GM12878 (cell line): ENCODE data around the gene DNAI4. TPM values are rescaled to one million over a fixed set of nuclear protein-coding genes. Genes with fewer than 3 reads are reported as not detected.

ENCODE experiments used
- ATAC-seq: fragments of 200-7000 bp; cut with Tn5 transposase; 3 replicates; pipeline ENCODE4 v1.9.1; 2020; ENCODE audit warnings: mild to moderate bottlenecking, moderate library complexity
- BruUV-seq: library from RNA; stranded (reverse); fragments of 400-500 nt; replicated peaks from 2 replicates; lab custom pipeline; 2021; lab: Mats Ljungman, UMichigan
- CTCF ChIA-PET: fragments of 300-600 bp; sonication (Branson Sonifier 250); formaldehyde crosslinking; extraction: SDS; loops from one replicate; lab custom pipeline; 2021; ENCODE audit warnings: inconsistent platforms; lab: Yijun Ruan, JAX
- POLR2A ChIA-PET: fragments of 350-600 bp; formaldehyde crosslinking; extraction: SDS; loops from one replicate; lab custom pipeline; 2021; ENCODE audit warnings: inconsistent platforms; lab: Charles Lee
- RAD21 ChIA-PET: fragments of 300-600 bp; sonication (Branson Sonifier 250); formaldehyde crosslinking; loops from one replicate; lab custom pipeline; 2023; ENCODE audit warnings: antibody characterized with exemption; ENCODE audit not compliant: unreplicated experiment; lab: Charles Lee
- SMC1A ChIA-PET: fragments of 300-600 bp; sonication (Branson Sonifier 250); formaldehyde crosslinking; loops from one replicate; lab custom pipeline; 2023; ENCODE audit not compliant: unreplicated experiment, uncharacterized antibody; lab: Charles Lee
- DNase-seq: peaks from one replicate; pipeline ENCODE4 v3.0.0-alpha.2; 2011; ENCODE audit warnings: low read depth, low spot score
- FAIRE-seq: peaks from 3 replicates; lab custom pipeline; 2011; peaks lifted over from hg19 to GRCh38; lab: Jason Lieb, UNC
- H2AFZ ChIP-seq: 2 replicates; pipeline ENCODE4 v1.6.0; 2011; ENCODE audit warnings: low read depth, low read length, control low read depth; ENCODE audit not compliant: control insufficient read depth
- H3K27ac ChIP-seq: 2 replicates; pipeline ENCODE4 v1.5.1; 2011; ENCODE audit warnings: control low read depth; ENCODE audit not compliant: control insufficient read depth, insufficient read depth
- H3K27me3 ChIP-seq, 2 experiments: replicated peaks in 1 of 2; 2 replicates each; pipeline versions ENCODE4 v1.6.0 to v1.6.1; 2011; ENCODE audit warnings: low read length in 1 of 2; ENCODE audit not compliant: control insufficient read depth in 2 of 2, insufficient read depth in 2 of 2
- H3K36me3 ChIP-seq, 2 experiments: 2 replicates each; pipeline ENCODE4 v1.5.1; 2011; ENCODE audit warnings: low read length in 1 of 2; ENCODE audit not compliant: control insufficient read depth in 2 of 2, insufficient read depth in 2 of 2
- H3K4me1 ChIP-seq: 2 replicates; pipeline ENCODE4 v1.6.1; 2011; ENCODE audit warnings: mild to moderate bottlenecking, low read length, moderate library complexity, mixed read lengths; ENCODE audit not compliant: control insufficient read depth, insufficient read depth
- H3K4me2 ChIP-seq: 2 replicates; pipeline ENCODE4 v1.6.0; 2011; ENCODE audit warnings: control low read depth; ENCODE audit not compliant: control insufficient read depth, insufficient read depth
- H3K4me3 ChIP-seq: fragments of 200-600 bp; sonication (generic); 2 replicates; pipeline ENCODE4 v1.5.1; 2016
- H3K79me2 ChIP-seq: 2 replicates; pipeline ENCODE4 v1.6.0; 2011; ENCODE audit warnings: low read length; ENCODE audit not compliant: control insufficient read depth, insufficient read depth
- H3K9ac ChIP-seq: 2 replicates; pipeline ENCODE4 v1.8.0; 2011; ENCODE audit warnings: low read length, control low read depth, mixed read lengths; ENCODE audit not compliant: control insufficient read depth, insufficient read depth
- H3K9me3 ChIP-seq: replicated peaks from 3 replicates; pipeline ENCODE4 v1.5.1; 2011; ENCODE audit warnings: mild to moderate bottlenecking, low read length; ENCODE audit not compliant: control insufficient read depth, insufficient read depth
- H4K20me1 ChIP-seq: 2 replicates; pipeline ENCODE4 v1.6.0; 2011; ENCODE audit not compliant: control insufficient read depth, insufficient read depth
- CHD1 ChIP-seq: IDR thresholded peaks from 2 replicates; pipeline ENCODE4 v1.6.1; 2012; ENCODE audit warnings: low read depth, low read length, improper control_type of control experiment
- MYC ChIP-seq: IDR thresholded peaks from 2 replicates; pipeline ENCODE4 v1.6.1; 2011; ENCODE audit warnings: mild to moderate bottlenecking, low read length, moderate library complexity, inconsistent platforms; ENCODE audit not compliant: insufficient read depth, insufficient replicate concordance, insufficient read length, severe bottlenecking
- NFIC ChIP-seq: IDR thresholded peaks from 2 replicates; pipeline ENCODE4 v1.6.1; 2012; ENCODE audit warnings: low read depth, mild to moderate bottlenecking, inconsistent platforms, low read length, moderate library complexity
- NR2C2 ChIP-seq: IDR thresholded peaks from 2 replicates; pipeline ENCODE4 v1.6.1; 2011; ENCODE audit warnings: borderline replicate concordance, low read depth; ENCODE audit not compliant: control insufficient read depth, insufficient read length
- RUNX3 ChIP-seq: IDR thresholded peaks from 2 replicates; pipeline ENCODE4 v1.6.1; 2012; ENCODE audit warnings: low read length, inconsistent platforms
- SMAD1 ChIP-seq: fragments of 450-650 bp; IDR thresholded peaks from 2 replicates; pipeline ENCODE4 v1.6.1; 2018; ENCODE audit warnings: mild to moderate bottlenecking, low read depth; ENCODE audit not compliant: partially characterized antibody
- SMARCA5 ChIP-seq: fragments of 450-650 bp; IDR thresholded peaks from 2 replicates; pipeline ENCODE4 v1.6.1; 2017; ENCODE audit warnings: mild to moderate bottlenecking
- ZNF384 ChIP-seq: IDR thresholded peaks from 2 replicates; pipeline ENCODE4 v1.6.1; 2012; ENCODE audit warnings: low read depth, mild to moderate bottlenecking, low read length, improper control_type of control experiment, borderline replicate concordance
- WGBS: methylation state at CpG from one replicate; pipeline ENCODE4 v1.1.6; 2016; ENCODE audit warnings: low lambda C conversion rate; ENCODE audit not compliant: insufficient replicate concordance, insufficient coverage; ENCODE audit errors: missing lambda C conversion rate; 5-methylcytosine and 5-hydroxymethylcytosine counted together
- in situ Hi-C: fragments of 300-500 bp; cut with MboI; formaldehyde crosslinking; loops from 9 replicates; pipeline ENCODE4 v1.14.3; 2018; ENCODE audit warnings: mixed read lengths
- intact Hi-C: fragments of 100-400 bp; cut with micrococcal nuclease; formaldehyde crosslinking; loops from one replicate; pipeline ENCODE4 v1.14.2; 2022; ENCODE audit not compliant: unreplicated experiment
- polyA plus RNA-seq, 11 experiments: library from polyadenylated mRNA; depleted of rRNA in 4 of 11; unstranded in 6 of 11; stranded (reverse) in 5 of 11; fragments of >200 nt; fragmentation: Nextera tagmentation in 4 of 11; fragmentation: Illumina TruSeq in 1 of 11; extraction: Ambion mirVana in 4 of 11; extraction: Trizol in 1 of 11; gene quantifications; 1 replicate in 1 of 11; 2 replicates in 10 of 11; pipeline versions ENCODE4 v1.2.1 to v1.2.3, GENCODE V29; 2011 to 2016; ENCODE audit warnings: inconsistent platforms in 2 of 11, missing spikeins in 2 of 11, low read depth in 1 of 11
- total RNA-seq, 4 experiments: library from RNA; depleted of rRNA in 3 of 4; stranded (reverse); fragments of >200 nt in 3 of 4; fragmentation: Illumina TruSeq in 1 of 4; extraction: Trizol in 1 of 4; gene quantifications; 2 replicates each; pipeline versions ENCODE4 v1.2.1 to v1.2.3, GENCODE V29; 2013 to 2021
- TF ChIP-seq, protein P1 (sequence below): fragments of 450-650 bp; IDR thresholded peaks from 2 replicates; pipeline ENCODE4 v1.6.1; 2017; ENCODE audit warnings: borderline replicate concordance
- TF ChIP-seq, protein P2 (sequence below): fragments of 450-650 bp; formaldehyde crosslinking; IDR thresholded peaks from 2 replicates; pipeline ENCODE4 v1.4.0; 2022; ENCODE audit warnings: mild to moderate bottlenecking, moderate library complexity

The DNAI4 gene
- total and polyA plus RNA-seq, 10 of the 15 experiments (the other 5 are each of a cell fraction or from before 2014, with no cell fraction given): 0.13 to 2.3 (median 0.27) TPM; not detected in 1

DNA sequence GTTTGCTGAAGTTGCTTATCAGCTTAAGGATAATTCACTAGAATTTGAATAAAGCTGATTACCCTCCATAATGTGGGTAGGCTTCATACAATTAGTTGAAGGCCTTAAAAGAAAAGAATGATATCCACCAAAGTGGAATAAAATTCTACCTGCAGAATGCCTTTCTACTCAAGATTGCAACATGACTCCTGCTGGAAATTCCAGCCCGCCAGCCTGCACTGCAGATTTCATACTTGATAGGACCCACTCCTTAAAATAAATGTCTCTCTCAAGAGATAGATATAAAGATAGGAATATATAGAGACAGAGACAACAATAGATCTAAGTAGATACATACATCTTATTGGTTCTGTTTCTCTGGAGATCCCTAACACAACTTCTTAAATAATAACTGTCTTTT, 99.9 kb downstream of the DNAI4 start (continued):
- TF ChIP-seq, protein P1, sequence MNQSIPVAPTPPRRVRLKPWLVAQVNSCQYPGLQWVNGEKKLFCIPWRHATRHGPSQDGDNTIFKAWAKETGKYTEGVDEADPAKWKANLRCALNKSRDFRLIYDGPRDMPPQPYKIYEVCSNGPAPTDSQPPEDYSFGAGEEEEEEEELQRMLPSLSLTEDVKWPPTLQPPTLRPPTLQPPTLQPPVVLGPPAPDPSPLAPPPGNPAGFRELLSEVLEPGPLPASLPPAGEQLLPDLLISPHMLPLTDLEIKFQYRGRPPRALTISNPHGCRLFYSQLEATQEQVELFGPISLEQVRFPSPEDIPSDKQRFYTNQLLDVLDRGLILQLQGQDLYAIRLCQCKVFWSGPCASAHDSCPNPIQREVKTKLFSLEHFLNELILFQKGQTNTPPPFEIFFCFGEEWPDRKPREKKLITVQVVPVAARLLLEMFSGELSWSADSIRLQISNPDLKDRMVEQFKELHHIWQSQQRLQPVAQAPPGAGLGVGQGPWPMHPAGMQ: no peak

DNA sequence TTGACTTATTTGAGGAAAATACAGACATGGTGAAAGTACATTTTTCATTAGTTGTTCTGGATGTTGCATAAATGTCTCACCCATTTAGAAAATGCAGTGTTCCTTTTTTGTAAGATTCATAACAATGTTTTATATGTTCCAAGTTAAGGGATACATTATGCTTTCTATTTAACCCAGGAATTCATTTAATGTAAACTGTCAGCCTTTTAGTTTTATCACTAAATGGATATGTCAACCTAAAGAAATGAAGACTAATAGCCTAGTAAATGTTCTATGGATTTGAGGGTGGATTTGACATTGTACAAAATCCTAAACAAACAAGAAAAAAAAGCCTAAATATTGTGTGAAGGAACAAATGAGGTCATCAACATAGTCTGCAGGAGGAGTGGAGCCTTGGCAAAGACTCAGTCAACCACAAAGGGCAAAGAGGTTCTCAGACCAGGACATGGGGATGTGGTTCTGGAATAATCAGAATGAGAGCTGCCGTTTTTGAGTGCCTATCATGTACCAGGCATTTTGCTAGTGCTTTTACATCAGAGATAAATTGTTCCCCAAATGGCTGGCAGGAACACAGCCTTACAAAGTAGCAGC, 114.8 kb downstream of the DNAI4 start:
- Histone ChIP-seq H3K9ac (no peak overlapping the region), H3K4me3 (no peak overlapping the region), H3K4me1 (no peaks in the 10 kb centered on the region), H3K27ac (no peak overlapping the region), H2AFZ (no peak overlapping the region), H3K9me3 (no peaks in the 10 kb centered on the region), H3K79me2 (no peaks in the 10 kb centered on the region), H3K36me3 (no peaks in the 10 kb centered on the region), H4K20me1 (no peaks in the 10 kb centered on the region), H3K4me2 (no peak overlapping the region), H3K27me3 (no peaks in the 10 kb centered on the region)
- ChIA-PET POLR2A (no interaction called here), SMC1A (no interaction called here), CTCF (no interaction called here), RAD21 (no interaction called here)
- ATAC-seq (no peak), DNase-seq (no peak), FAIRE-seq (no peak)
- BruUV-seq: no TSS peak
- no peak for TF ChIP-seq NFIC
- TF ChIP-seq SMAD1: no peak
- TF ChIP-seq CHD1: no peak
- no peak for TF ChIP-seq MYC
- TF ChIP-seq ZNF384: no peak
- TF ChIP-seq, protein P2, sequence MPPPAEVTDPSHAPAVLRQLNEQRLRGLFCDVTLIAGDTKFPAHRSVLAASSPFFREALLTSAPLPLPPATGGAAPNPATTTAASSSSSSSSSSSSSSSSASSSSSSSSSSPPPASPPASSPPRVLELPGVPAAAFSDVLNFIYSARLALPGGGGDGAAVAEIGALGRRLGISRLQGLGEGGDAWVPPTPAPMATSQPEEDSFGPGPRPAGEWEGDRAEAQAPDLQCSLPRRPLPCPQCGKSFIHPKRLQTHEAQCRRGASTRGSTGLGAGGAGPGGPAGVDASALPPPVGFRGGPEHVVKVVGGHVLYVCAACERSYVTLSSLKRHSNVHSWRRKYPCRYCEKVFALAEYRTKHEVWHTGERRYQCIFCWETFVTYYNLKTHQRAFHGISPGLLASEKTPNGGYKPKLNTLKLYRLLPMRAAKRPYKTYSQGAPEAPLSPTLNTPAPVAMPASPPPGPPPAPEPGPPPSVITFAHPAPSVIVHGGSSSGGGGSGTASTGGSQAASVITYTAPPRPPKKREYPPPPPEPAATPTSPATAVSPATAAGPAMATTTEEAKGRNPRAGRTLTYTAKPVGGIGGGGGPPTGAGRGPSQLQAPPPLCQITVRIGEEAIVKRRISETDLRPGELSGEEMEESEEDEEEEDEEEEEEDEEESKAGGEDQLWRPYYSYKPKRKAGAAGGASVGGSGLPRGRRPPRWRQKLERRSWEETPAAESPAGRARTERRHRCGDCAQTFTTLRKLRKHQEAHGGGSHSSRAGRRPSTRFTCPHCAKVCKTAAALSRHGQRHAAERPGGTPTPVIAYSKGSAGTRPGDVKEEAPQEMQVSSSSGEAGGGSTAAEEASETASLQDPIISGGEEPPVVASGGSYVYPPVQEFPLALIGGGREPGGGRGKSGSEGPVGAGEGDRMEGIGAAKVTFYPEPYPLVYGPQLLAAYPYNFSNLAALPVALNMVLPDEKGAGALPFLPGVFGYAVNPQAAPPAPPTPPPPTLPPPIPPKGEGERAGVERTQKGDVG: no peak
- no peak for TF ChIP-seq NR2C2
- TF ChIP-seq RUNX3: no peak
- no peak for TF ChIP-seq SMARCA5
- intact Hi-C loops (no loop called here), in situ Hi-C loops (no loop called here)
- WGBS: 32% methylated on average over 1 of the region's 1 CpG
